HG03342 (cell line): ENCODE data around the gene PDE1A.
A peak's percentile ranks its signal among the peaks of the same experiment; 100 is the strongest.
"Not testable (repeated sequence)": the region's sequence is repeated elsewhere in the genome, so short reads cannot be mapped to it uniquely, and the experiment has no call there.

ENCODE experiments used
- ATAC-seq: cut with Tn5 transposase; IDR thresholded peaks from one replicate; pipeline ENCODE4 v1.9.1; 2021; ENCODE audit warnings: mild to moderate bottlenecking, moderate library complexity; ENCODE audit not compliant: unreplicated experiment

PDE1A gene

DNA sequence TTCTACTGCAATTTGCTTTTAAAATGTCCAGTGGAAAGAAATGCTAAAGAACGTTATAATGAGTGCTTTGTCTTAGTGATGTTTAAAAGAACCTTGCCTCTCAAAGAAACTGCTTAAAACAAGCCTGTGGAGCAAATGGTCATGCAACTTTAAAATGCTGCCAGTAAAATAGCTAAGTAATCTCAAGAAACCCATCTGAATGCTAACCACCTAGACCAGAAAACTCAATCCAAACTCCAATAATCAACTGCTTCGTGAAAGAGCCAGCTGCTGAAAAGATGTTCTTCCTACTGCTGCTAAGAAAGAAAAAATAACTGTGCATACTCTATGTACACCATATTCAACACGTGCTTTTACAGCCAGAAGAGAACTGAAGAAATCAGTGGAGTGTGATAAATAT lies 145.6 kb downstream of the PDE1A start:
- ATAC-seq: no peak

DNA sequence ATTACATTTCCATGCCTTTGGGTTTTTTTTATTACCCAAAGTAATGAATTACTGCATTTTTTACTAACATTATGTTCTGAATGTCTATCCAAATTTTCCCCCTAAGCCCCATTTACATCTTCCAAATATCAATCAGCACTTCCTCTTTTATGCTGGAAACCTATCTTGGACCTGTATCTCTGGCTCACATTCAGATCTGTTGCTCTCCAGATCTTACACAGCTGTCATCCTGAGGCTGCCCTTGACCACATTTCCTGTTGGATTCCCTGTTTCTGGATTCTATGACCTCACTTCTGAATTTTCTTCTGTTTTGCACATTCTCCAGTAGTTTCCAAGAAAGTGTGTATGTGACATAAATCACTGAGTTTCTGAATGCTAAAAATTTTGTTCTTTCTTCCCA lies 146.7 kb downstream of the PDE1A start:
- ATAC-seq: no peak

GRCh38 chr2:182276662-182277061 lies 150.2 kb downstream of the PDE1A start:
- ATAC-seq: not testable (repeated sequence)

DNA sequence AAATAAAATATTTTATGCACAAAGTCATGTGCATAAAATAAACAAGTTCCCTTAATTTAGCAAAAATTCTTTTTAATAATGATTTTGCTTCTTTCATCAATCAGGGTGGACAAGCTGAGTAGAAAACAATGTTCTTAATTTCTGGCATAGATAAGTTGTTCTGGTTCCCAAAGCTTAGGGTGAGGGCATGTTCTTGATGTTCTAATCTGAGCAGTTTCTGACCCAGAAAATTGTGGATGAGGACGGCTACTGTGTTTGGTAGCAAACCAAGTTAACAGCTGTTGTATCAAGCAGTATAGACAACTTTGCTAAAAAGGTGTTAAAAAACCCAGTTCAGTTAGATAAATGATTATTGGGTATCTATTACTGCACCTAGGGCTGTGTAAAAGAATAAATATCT lies 158.9 kb downstream of the PDE1A start:
- no peak for ATAC-seq

DNA sequence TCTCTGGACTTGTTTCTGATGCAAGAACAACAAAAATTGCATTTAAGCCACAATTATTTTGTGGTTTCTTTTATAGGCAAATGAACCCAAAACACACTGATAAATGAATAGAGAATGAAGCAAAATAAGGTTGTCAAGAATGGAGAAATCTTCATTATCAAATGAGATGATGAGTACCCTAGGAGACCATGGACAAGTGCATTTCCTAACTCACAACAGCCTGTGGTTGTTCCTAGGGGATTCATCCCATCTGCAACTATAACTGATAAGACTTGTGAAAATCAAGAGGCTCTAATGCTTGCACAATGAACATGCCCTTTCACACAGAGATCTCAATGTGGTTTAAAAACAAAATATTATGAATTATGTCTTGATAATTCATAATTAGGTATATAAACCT lies 159.9 kb downstream of the PDE1A start:
- no peak for ATAC-seq

- no peak for ATAC-seq
Measured at GRCh38 chr2:182265718-182266117, 161.1 kb downstream of the PDE1A start.

DNA sequence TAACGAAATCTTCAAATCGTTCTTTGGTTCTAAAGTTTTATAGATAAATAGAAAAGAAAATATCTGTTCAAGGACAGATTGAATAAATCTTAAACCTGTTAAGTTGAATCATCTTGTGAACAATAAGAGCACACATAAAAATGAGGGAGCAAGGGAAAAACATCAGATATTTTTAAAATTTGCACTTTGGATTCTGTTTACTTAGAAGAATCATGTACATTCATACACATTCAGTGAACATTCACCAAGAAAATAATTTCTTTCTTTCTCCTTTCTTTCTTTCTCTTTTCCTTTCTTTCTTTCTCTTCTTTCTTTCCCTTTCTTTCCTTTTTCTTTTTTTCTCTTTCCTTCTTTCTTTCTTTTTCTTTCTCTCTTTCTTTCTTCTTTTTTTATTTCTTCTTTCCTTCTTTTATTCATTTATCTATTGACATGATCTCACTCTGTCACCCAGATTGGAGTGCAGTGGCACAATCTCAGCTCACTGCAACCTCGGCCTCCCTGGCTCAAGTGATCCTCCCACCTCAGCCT lies 164.9 kb downstream of the PDE1A start:
- no peak for ATAC-seq

DNA sequence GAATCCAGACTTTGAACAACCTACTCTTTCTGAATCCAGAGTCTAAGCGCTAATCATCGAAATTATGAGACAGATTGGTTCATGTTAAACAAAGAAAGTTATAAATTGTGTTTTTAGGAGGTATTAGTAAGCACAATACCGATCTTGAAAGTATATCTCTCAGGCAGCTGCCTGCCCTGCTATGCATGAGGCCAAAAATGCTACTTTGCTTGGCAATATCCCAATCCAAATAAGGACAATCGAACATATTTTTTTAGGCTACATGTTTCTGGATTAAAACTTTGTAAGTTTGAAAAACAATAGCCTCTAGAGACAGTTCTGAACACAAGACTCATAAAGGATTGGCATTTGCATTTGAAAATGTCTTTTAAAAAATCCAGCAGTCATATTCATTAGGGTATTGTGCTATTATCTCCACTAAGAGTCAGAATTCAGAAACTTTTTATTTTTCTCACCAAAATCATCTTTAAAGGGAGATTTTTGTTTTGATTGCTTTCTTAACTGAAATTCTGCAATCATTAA lies 167.1 kb downstream of the PDE1A start:
- ATAC-seq: no peak

GRCh38 chr2:182252534-182252933 lies 174.3 kb downstream of the PDE1A start:
- no peak for ATAC-seq

- ATAC-seq: no peak
Measured at GRCh38 chr2:182248898-182249297, 177.9 kb downstream of the PDE1A start.

DNA sequence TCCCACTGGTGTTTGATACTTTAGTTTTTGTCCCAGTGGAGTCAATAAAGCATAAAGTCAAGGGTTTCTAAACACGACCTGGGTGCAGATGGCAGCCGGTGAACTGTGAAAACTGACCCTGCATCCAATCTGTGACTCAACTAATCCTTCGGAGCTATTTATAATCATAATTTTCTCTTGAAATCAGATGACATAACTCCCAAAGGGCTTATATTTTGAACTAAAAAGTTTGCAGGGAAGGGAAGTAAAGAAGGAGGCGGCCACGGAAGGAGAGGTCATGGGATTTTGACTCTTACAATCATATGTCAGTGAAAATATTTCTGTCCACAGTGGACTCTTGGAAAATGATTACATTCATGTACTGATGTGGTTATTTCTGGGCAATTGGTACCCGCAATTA lies 178.5 kb downstream of the PDE1A start:
- ATAC-seq: no peak

DNA sequence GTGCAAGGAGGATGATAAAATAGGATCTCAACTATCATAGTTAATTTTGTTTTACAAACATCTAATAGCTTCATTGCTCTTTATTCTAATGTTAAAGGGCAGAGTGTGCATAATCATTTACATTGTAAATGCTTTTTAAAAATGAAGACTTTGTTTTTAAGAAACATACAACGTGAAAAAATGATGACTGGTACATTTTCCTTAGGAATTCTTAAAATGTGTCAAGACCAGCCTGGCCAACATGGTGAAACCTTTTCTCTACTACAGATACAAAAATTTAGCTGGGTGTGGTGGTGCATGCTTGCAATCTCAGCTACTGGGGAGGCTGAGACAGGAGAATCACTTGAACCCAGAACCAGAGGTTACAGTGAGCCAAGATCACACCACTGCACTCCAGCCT lies 179.0 kb downstream of the PDE1A start:
- ATAC-seq: no peak

DNA sequence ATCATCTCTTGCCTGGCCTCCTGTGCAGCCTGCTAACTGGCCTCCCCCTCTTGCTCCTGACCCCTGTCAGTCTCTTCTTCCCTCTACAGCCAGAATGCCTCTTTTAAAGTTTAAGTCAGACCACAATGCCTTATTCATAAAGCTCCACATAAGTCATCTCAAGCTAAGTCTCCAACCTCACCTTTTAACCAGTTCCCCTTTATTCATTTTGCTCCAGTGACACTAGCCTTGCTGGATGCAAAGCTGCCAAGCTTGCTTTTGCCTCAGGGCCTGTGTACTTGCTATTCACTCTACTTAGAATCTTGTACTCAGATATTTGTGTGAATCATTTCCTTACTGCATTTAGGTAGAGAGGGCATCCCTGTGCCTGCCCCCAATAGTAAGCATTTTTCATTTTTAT lies 180.9 kb downstream of the PDE1A start:
- ATAC-seq: peak; percentile 82

DNA sequence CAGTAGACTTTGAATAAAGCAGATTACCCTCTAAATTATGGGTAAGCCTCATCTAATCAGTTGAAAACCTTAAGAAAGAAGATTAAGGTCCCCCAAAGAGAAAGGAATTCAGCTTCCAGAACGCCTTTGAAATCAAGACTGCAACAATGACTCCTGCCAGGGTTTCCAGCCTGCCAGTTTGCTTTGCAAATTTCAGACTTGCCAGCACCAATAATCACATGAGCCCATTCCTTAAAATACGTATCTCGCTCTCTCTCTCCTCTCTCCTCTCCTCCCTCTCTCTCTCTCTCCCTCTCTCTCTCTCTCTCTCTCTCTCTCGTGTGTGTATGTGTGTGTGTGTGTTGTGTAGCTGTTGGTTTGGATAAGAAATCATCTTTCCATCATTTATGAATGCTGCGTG lies 184.2 kb downstream of the PDE1A start:
- ATAC-seq: no peak

DNA sequence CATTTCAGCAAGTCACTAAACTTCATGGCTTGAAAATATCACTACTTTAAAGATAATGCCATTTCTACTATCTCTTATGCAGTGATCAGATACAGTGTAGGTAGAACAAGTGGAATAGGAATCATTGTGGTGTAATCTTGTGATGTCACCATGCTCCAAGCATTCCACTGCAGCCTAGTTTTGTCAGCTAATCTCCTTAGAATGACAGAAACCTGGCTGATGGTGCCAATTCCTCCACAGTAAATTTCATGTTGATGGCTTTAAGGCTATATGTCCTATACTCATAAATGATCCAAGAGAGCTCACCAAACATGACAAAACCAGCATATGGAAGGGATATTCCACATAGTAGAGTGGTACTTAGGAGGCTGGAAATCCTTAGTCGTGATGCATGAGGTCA lies 184.9 kb downstream of the PDE1A start:
- ATAC-seq: no peak

GRCh38 chr2:182240862-182241371 lies 185.9 kb downstream of the PDE1A start:
- peak; percentile 100 for ATAC-seq

DNA sequence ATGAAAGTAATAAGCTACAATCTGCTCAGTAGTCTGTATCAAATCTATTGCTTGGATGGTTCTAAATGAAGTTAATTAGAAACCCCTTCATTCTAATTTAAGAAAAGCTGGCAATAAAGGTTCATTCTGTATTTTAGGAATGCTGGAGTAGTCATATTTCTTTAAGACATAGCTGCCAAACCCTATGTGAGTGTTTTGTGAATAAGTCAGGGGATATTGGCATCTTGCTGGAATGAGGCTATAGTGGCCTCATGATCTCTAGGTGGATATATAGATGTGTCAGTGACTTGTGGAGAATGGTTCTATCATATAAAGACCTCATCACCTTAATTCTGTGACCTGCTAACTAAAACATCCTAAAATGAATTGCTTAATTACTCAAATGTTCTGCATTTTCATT lies 196.3 kb downstream of the PDE1A start:
- no peak for ATAC-seq

DNA sequence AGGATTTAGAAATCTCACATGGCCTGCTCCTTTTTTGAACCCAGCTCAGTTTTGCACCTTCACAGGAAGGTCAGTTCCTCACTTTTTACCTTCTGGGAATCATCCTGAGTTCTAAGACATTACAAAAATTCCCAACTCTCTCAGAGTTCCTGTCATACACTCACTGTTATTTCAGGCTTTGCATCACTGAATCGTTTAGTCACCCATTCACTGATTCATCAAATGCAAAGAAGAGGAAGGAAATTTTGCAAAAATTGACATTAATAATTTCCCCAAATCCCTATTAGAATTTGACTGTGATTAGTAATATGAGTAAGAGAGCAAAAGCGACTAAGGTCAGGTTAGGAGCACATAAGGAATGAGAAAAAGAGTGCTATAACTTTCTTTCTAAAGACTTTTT lies 197.5 kb downstream of the PDE1A start:
- ATAC-seq: no peak

- no peak for ATAC-seq
Measured at GRCh38 chr2:182228741-182229140, 198.1 kb downstream of the PDE1A start.

- ATAC-seq: no peak
Measured at GRCh38 chr2:182228073-182228473, 198.8 kb downstream of the PDE1A start.

DNA sequence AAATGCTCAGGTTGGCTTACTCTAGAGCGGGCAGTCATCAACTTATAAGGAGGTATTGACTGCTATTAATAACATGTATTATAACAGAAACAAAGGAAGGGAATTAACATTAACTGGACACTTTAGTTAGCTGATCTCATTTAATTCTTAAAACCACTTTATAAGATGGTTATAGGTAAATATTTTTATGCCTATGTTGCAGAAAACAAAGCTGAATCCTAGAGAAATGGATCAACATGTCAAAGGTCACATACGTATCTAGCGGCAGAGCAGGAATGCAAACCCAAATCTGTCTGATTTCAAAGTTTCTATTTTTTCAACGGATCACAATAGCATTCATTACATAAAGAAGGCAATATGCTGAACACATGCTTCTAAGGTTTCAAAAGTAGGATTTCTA lies 200.0 kb downstream of the PDE1A start:
- ATAC-seq: no peak

GRCh38 chr2:182224669-182225068 lies 202.2 kb downstream of the PDE1A start:
- no peak for ATAC-seq

DNA sequence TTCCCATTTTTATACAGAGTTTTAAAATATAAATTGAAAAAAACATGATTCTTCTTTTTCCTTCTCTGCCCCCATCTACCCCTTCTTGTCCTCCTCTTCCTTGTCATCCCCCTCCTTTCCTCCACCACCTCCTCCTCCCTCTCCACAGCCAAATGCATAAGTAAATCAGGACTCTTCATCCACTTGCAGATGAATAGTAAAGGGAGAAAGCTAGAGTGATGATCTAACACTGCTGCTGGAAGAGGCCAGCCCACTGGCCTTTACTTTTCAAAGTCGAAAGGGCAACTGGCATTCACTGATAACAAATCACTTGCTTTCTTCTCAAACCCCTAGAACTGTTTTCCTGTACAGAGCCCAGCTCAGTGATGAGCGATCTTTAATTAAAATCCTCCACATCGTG lies 205.8 kb downstream of the PDE1A start:
- no peak for ATAC-seq
